ENCODE data around the gene CREB1.

Gene CREB1

DNA sequence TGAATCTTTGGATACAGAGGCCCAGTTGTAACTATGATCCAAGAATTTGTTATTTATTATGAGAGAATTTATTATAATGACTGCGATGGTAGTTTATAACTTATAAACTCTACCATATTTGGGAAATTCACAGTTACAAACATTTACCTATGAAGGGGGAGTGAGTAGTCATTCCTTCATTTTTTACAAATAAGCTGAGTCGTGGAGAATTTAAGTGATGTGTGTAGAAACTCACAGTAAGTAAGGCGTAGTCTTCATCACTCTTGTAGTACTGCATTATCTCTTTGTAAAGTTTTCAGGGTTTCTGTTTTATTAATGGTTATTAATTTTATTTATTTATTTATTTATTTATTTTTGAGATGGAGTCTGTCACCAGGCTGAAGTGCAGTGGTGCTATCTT lies 13.5 kb downstream of the CREB1 start:
- DNase-seq, result no peak

DNA sequence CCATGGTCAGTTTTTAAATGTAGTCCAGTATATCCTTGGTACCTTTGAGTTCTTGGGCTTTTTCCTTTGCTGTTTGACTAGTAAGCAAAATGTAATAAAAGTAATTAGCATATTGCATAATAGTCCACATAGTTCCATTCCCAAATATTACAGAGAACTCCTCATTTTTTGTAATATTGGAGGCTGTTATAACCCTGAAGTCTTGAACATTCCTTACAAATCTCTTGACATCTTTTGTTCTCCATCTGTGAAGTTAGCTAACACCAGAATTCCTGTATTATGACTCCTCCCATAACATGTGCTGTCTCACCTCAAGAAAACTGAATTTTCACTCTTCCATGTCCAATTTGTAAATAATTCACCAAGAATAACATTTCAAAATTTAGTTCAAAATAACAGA lies 17.1 kb downstream of the CREB1 start:
- DNase-seq, result peak; percentile 65

DNA sequence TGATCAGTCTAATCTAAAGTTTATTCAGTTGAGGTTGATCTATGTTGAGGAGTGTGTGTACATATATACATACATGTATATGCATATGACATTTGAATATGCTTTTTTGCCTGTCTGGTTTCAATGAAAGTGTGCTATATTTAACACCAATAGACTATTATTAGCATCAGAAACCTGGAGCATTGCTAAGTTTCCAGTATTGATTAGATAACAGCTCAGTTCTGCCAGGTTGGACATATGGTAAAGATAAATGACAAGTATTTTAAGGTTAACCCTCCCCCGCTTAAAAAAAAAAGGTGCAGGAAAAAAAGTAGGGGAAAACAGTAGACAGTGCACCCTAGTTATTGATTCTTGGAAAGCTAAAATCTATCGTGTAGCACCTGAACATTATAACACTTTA lies 19.4 kb downstream of the CREB1 start:
- no peak for DNase-seq

- DNase-seq, result peak; percentile 96
Observed at GRCh38 chr2:207558079-207558491, 28.3 kb downstream of the CREB1 start.

DNA sequence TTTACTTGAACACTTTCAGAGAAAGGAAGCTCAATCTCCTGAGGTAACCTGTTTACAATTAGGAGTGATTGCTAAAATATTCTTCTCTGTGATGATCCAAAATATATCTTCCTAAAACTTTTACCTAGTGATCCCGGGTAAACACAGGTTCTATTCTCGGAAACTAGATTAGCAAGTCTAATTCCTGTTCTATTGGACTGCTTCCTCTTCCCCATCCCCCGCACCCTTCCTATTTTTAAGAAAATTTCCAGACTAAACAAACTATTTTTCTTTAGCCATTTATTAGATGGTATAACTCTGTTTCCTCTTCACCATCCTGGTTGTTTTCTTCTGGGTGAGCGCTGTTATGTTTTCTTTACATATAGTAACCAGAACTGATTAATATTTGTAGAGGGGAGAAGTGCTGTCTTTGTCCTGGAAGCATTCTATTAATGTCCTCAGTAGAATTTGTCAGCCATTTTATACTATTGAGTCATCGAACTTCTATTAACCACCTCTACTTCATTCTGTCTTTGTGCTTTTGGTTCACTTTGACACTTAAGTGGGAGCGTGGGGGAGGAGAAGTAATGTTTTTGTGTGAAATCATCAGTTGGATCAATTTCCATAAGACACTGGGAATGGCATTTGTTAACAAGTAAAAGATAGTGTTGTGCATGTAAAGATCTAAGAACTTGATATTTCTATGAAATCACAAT lies 31.8 kb downstream of the CREB1 start:
- DNase-seq, result peak; percentile 51

GRCh38 chr2:207565736-207566500 lies 36.2 kb downstream of the CREB1 start:
- DNase-seq, result no peak

GRCh38 chr2:207567671-207568070 lies 37.9 kb downstream of the CREB1 start:
- no peak for DNase-seq

DNA sequence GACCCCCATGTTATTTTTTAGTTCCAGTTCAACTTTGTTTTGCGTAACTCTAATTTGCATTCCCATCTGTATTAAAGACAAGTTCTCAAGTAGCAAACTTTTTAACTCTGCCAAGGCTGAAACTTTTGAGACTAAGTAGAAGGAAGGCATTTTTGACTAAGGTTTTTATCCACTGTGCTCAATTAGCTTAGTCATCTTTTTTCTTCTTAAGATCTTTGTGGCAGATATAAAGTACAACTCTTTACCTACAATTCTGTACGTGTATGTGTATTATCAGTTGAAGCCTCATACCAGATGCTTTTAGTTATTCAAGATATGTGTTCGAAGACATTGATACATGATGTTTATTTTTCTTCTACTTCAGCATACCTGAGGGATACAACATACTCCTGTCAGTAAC lies 41.6 kb downstream of the CREB1 start:
- DNase-seq, result no peak

- DNase-seq, result no peak
Observed at GRCh38 chr2:207584952-207585351, 55.2 kb downstream of the CREB1 start.

DNA sequence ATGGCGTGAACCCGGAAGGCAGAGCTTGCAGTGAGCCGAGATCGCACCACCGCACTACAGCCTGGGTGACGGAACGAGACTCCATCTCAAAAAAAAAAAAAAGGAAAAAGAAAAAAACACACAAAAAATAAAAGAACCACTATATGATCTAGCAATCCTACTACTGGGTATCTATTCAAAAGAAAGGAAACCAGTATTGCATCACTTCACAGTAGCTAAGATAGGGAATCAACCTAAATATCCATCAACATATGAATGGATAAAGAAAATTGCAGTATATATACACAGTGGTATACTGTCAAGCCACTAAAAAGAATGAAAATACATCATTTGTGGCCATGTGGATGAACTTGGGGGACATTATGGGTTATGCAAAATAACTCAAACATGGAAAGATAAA lies 57.5 kb downstream of the CREB1 start:
- DNase-seq, result no peak

DNA sequence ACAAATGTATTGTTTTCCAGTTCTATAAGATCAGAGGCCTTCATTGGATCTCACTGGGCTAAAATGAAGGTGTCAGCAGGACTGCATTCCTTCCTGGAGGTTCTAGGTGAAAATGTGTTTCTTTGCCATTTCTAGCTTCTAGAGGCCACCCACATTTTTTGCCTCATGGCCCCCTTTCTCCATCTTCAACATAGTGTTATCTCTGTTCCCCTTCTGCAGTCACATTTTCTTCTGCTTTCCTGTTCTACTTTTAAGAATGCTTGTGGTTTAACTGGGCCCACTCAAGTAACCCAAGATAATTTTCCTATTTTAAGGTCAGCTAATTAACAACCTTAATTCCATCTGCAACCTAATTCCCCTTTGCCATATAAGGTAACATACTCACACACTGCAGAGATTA lies 59.4 kb downstream of the CREB1 start:
- DNase-seq, result no peak

DNA sequence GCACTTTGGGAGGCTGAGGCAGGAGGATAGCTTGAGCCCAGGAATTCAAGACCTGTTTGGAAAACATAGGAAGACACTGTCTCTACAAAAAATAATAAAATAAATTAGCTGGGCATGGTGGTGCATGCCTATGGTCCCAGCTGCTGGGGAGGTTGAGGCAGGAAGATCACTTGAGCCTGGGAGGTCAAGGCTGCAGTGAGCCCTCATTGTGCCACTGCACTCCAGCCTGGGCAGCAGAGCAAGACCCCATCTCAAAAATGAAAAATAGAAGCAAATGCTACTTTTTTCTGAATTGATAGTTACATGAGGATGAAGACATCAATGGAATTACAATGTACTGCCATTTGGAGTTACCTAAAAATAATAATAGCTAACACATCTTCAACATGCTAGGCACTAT lies 63.5 kb downstream of the CREB1 start:
- no peak for DNase-seq

DNA sequence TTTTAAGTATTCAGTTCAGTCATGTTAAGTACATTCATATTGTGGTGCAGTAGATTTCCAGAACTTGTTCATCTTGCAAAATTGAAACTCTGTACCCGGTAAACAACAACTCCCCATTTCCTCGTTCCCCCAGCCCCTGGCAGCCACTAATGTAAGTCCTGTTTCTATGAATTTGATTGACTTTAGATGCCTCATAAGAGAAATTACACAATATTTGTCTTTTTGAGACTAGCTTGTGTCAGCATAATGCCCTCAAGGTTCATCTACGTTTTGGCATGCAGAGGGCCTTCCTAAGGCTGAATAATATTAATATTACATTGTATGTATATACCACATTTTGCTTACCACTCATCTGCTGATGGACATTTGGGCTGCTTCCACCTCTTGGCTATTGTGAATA lies 64.5 kb downstream of the CREB1 start:
- no peak for DNase-seq

GRCh38 chr2:207594731-207595130 lies 65.0 kb downstream of the CREB1 start:
- no peak for DNase-seq

GRCh38 chr2:207599636-207600035 lies 69.9 kb downstream of the CREB1 start:
- DNase-seq, result peak; percentile 45

DNA sequence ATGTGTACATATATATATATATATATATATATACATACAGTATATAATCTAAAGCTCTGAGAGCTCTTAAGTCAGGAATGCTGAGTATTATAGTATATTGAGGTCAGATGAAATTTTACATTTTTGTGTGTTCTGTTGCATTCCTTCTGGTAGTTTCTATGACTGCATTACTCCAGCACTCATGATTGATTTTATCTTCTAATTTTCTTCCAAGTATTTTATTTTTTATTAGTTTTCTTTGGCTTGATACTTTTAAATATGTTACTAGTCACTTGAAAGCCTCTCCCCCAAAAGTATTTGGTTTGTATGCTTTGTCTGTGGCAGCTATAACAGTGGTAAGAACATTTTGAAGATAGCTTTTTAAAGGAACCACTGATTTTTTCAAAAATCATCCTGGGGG lies 70.5 kb downstream of the CREB1 start:
- peak; percentile 76 for DNase-seq

- peak; percentile 31 for DNase-seq
Observed at GRCh38 chr2:207601774-207602173, 72.0 kb downstream of the CREB1 start.

DNA sequence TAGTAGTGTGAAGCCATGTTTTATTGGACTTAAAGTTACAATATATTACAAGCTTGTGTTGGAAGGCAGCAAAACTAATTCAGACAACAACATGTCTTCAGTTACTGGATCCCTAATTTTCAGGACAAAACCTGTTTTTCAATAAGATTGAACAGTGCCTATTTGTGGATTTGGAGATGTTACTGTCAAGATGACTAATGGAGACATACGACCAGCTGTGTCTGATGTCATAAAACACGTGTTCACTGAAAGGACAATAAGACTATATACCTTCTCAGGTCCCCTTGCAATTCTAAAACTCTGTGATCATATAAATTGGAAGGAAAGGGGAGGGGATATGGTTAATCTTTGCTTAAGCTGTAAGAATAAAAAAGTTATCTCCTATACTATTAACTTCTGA lies 73.7 kb downstream of the CREB1 start:
- no peak for DNase-seq

DNA sequence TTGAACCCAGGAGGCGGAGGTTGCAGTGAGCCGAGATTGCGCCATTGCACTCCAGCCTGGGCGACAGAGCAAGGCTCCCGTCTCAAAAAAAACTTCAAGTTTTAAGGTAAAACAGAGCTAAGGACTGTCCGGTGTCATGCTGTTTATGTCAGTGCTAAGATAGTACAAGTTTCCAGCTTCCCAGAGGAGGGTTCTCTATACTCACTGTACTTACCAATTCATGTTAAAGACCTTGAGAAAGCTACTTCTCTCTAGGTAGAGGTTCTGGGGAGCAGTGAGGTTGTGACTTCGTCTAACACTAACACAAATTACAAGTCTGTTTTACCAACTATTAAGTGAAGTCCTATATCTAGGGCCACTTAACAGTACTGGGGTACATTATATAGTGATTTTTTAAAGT lies 76.6 kb downstream of the CREB1 start:
- no peak for DNase-seq

DNA sequence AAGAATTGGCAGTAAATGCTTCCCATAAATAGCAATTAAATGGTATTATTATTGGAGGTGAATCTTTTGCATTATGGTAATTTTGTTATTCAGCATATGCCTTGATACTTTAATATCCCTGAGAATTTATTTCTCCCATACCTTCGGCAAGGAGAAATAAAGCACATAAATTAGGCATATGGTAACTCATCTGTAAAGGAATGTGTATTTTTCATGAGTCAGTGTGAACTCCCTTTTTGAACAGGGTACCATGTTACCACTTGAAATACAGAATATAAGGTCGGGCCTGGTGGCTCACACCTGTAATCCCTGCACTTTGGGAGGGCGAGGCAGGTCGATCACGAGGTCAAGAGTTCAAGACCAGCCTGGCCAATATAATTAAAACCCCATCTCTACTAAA lies 77.1 kb downstream of the CREB1 start:
- DNase-seq, result no peak

GRCh38 chr2:207612714-207613113 lies 83.0 kb downstream of the CREB1 start:
- no peak for DNase-seq

GRCh38 chr2:207614824-207615223 lies 85.1 kb downstream of the CREB1 start:
- DNase-seq, result no peak

DNA sequence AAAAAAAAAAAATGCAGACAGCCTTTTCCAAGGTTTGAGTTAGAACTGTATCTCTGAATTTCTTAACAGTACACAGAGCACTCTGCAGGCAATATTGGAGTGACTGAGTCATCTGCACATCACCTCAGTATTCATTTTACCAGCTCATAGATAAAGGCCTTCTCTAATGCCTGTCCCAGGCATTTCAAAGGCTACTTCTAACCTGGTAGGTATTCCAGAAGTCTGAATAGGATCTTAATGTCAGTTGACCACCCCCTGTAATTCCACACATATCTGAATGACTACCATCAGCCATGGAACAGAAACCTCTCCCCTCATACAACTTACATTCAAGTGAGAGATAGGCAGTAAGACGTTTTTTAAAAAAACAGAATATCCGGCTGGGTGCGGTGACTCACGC lies 86.4 kb downstream of the CREB1 start:
- peak; percentile 21 for DNase-seq

- peak; percentile 77 for DNase-seq
Observed at GRCh38 chr2:207617011-207617671, 87.4 kb downstream of the CREB1 start.

Data from fibroblast of skin of abdomen (primary cell).